H1 (cell line): ENCODE data around the gene RRAS2. TPM values are rescaled to one million over a fixed set of nuclear protein-coding genes. Genes with fewer than 3 reads are reported as not detected.

Source experiments
- CTCF ChIA-PET: fragments of 300-600 bp; sonication (Branson Sonifier 250); formaldehyde crosslinking; loops from one replicate; lab custom pipeline; 2021; ENCODE audit not compliant: partially characterized antibody; lab: Charles Lee
- POLR2A ChIA-PET: fragments of 300-600 bp; sonication (Branson Sonifier 250); formaldehyde crosslinking; loops from one replicate; lab custom pipeline; 2021; ENCODE audit warnings: inconsistent platforms; ENCODE audit not compliant: partially characterized antibody; lab: Charles Lee
- DNase-seq, 2 experiments: peaks; one replicate each; pipeline versions ENCODE4 v3.0.0 to v3.0.0-alpha.2; 2010 to 2022; ENCODE audit warnings: low spot score in 2 of 2, low read depth in 1 of 2, mixed read lengths in 1 of 2
- FAIRE-seq: peaks from 2 replicates; lab custom pipeline; 2011; peaks lifted over from hg19 to GRCh38; lab: Jason Lieb, UNC
- H2AFZ ChIP-seq: 2 replicates; pipeline ENCODE4 v1.8.1; 2012; ENCODE audit warnings: low read length, inconsistent platforms
- H2AK5ac ChIP-seq: 2 replicates; pipeline ENCODE4 v1.6.1; 2013; ENCODE audit warnings: low read depth, low read length
- H2BK120ac ChIP-seq: replicated peaks from 2 replicates; pipeline ENCODE3; 2013; ENCODE audit warnings: low read depth, low read length, inconsistent platforms
- H2BK12ac ChIP-seq: 2 replicates; pipeline ENCODE4 v1.6.1; 2013; ENCODE audit warnings: low read depth, low read length
- H2BK15ac ChIP-seq: 2 replicates; pipeline ENCODE4 v1.6.1; 2013; ENCODE audit warnings: low read length
- H2BK20ac ChIP-seq: 2 replicates; pipeline ENCODE4 v1.6.1; 2013; ENCODE audit warnings: low read length
- H2BK5ac ChIP-seq: 2 replicates; pipeline ENCODE4 v1.6.1; 2013; ENCODE audit warnings: low read depth, low read length
- H3K14ac ChIP-seq: 2 replicates; pipeline ENCODE4 v1.6.1; 2013; ENCODE audit warnings: inconsistent platforms; ENCODE audit not compliant: insufficient read length
- H3K18ac ChIP-seq: 2 replicates; pipeline ENCODE4 v1.6.1; 2013; ENCODE audit warnings: low read length; ENCODE audit errors: extremely low read depth
- H3K23ac ChIP-seq: 2 replicates; pipeline ENCODE4 v1.6.1; 2013; ENCODE audit warnings: inconsistent platforms; ENCODE audit not compliant: insufficient read length
- H3K23me2 ChIP-seq: 2 replicates; pipeline ENCODE4 v1.6.1; 2013; ENCODE audit warnings: low read depth, low read length
- H3K27ac ChIP-seq: 2 replicates; pipeline ENCODE4 v1.6.1; 2011; ENCODE audit warnings: low read depth, low read length, inconsistent platforms
- H3K27me3 ChIP-seq, 4 experiments: replicated peaks in 1 of 4; 1 replicate in 1 of 4; 2 replicates in 3 of 4; pipeline versions ENCODE4 v1.6.1 to v1.8.1; 2011 to 2013; ENCODE audit warnings: low read length in 3 of 4, mild to moderate bottlenecking in 3 of 4, inconsistent platforms in 2 of 4, mixed read lengths in 2 of 4, moderate library complexity in 1 of 4; ENCODE audit not compliant: control insufficient read depth in 3 of 4, insufficient read depth in 3 of 4; ENCODE audit errors: extremely low read depth in 1 of 4
- H3K36me3 ChIP-seq, 4 experiments: 2 replicates each; pipeline versions ENCODE4 v1.6.1 to v1.8.1; 2011 to 2013; ENCODE audit warnings: mild to moderate bottlenecking in 4 of 4, low read length in 3 of 4, moderate library complexity in 2 of 4, control low read depth in 1 of 4, inconsistent platforms in 1 of 4; ENCODE audit not compliant: insufficient read depth in 4 of 4, control insufficient read depth in 2 of 4
- H3K4ac ChIP-seq: replicated peaks from 2 replicates; pipeline ENCODE3; 2013; ENCODE audit warnings: low read length, low read depth, mixed read lengths, inconsistent platforms; ENCODE audit not compliant: insufficient read length
- H3K4me1 ChIP-seq, 4 experiments: replicated peaks in 1 of 4; 1 replicate in 1 of 4; 2 replicates in 3 of 4; pipeline versions ENCODE4 v1.6.1 to v1.8.1; 2011 to 2013; ENCODE audit warnings: low read length in 3 of 4, inconsistent platforms in 2 of 4, mixed read lengths in 1 of 4; ENCODE audit not compliant: insufficient read depth in 4 of 4, control insufficient read depth in 3 of 4
- H3K4me2 ChIP-seq, 2 experiments: 2 replicates each; pipeline versions ENCODE4 v1.6.1 to v1.8.1; 2011 to 2013; ENCODE audit warnings: low read depth in 2 of 2, low read length in 2 of 2, control low read depth in 1 of 2, inconsistent platforms in 1 of 2, mild to moderate bottlenecking in 1 of 2; ENCODE audit not compliant: insufficient read depth in 1 of 2
- H3K4me3 ChIP-seq, 4 experiments: fragments of 200-600, 300-600 bp in 1 of 4; sonication (generic), shearing (Covaris generic), sonication (Bioruptor Twin) in 1 of 4; 2 replicates each; pipeline versions ENCODE4 v1.5.1 to v1.8.1; 2011 to 2016; ENCODE audit warnings: low read length in 4 of 4, low read depth in 3 of 4, control low read depth in 2 of 4, inconsistent platforms in 2 of 4, mild to moderate bottlenecking in 2 of 4, mixed read lengths in 1 of 4, moderate library complexity in 1 of 4; ENCODE audit not compliant: insufficient read depth in 2 of 4; ENCODE audit errors: extremely low read depth in 1 of 4
- H3K56ac ChIP-seq: replicated peaks from 2 replicates; pipeline ENCODE3; 2013; ENCODE audit warnings: low read depth, mild to moderate bottlenecking, mixed read lengths, low read length, inconsistent platforms; ENCODE audit not compliant: insufficient read length
- H3K79me1 ChIP-seq: 2 replicates; pipeline ENCODE4 v1.6.1; 2013; ENCODE audit warnings: low read depth, low read length, control low read depth
- H3K79me2 ChIP-seq, 2 experiments: 2 replicates each; pipeline versions ENCODE4 v1.6.1 to v1.8.1; 2012 to 2013; ENCODE audit warnings: low read length in 2 of 2, mild to moderate bottlenecking in 2 of 2, inconsistent platforms in 1 of 2; ENCODE audit not compliant: insufficient read depth in 2 of 2, control insufficient read depth in 1 of 2
- H3K9ac ChIP-seq, 4 experiments: replicated peaks in 1 of 4; 1 replicate in 1 of 4; 2 replicates in 3 of 4; pipeline versions ENCODE4 v1.6.1 to v1.8.1; 2011 to 2013; ENCODE audit warnings: low read depth in 3 of 4, low read length in 3 of 4, control low read depth in 2 of 4, mild to moderate bottlenecking in 2 of 4, moderate library complexity in 2 of 4, inconsistent platforms in 1 of 4; ENCODE audit errors: extremely low read depth in 1 of 4
- H3K9me3 ChIP-seq, 2 experiments: 2 replicates each; pipeline versions ENCODE4 v1.6.1 to v1.8.1; 2012 to 2013; ENCODE audit warnings: mild to moderate bottlenecking in 2 of 2, moderate library complexity in 2 of 2, control low read depth in 1 of 2, inconsistent platforms in 1 of 2, low read depth in 1 of 2, low read length in 1 of 2, mixed read lengths in 1 of 2; ENCODE audit not compliant: insufficient read depth in 2 of 2
- H4K20me1 ChIP-seq, 2 experiments: replicated peaks in 1 of 2; 2 replicates each; pipeline versions ENCODE3 to v1.8.1; 2011 to 2013; ENCODE audit warnings: inconsistent platforms in 2 of 2, low read length in 2 of 2, mild to moderate bottlenecking in 1 of 2; ENCODE audit not compliant: insufficient read depth in 2 of 2, control insufficient read depth in 1 of 2
- H4K5ac ChIP-seq: 2 replicates; pipeline ENCODE4 v1.6.1; 2013; ENCODE audit warnings: low read length, low read depth, mixed read lengths, inconsistent platforms; ENCODE audit not compliant: insufficient read length
- H4K8ac ChIP-seq: 2 replicates; pipeline ENCODE4 v1.8.0; 2013; ENCODE audit warnings: mild to moderate bottlenecking, moderate library complexity, low read length, inconsistent platforms; ENCODE audit not compliant: insufficient read depth; ENCODE audit errors: extremely low read depth
- H4K91ac ChIP-seq: replicated peaks from 2 replicates; pipeline ENCODE3; 2013; ENCODE audit warnings: low read length, mixed read lengths, inconsistent platforms; ENCODE audit not compliant: insufficient read length
- CREB1 ChIP-seq: IDR thresholded peaks from 2 replicates; pipeline ENCODE4 v1.6.1; 2012; ENCODE audit warnings: inconsistent platforms
- JUND ChIP-seq: IDR thresholded peaks from 2 replicates; pipeline ENCODE4 v1.6.1; 2011; ENCODE audit warnings: mild to moderate bottlenecking, improper control_type of control experiment, low read length
- KDM1A ChIP-seq: fragments of 200-600, 300-600 bp; sonication (generic); IDR thresholded peaks from 2 replicates; pipeline ENCODE4 v1.7.1; 2016; ENCODE audit warnings: mild to moderate bottlenecking, low read length, borderline replicate concordance
- PHF8 ChIP-seq: fragments of 200-600 bp; sonication (generic); conservative IDR thresholded peaks from 2 replicates; pipeline ENCODE4 v1.7.1; 2012; ENCODE audit warnings: low read depth, mild to moderate bottlenecking, inconsistent platforms, low read length, moderate library complexity
- RBBP5 ChIP-seq: IDR thresholded peaks from 2 replicates; pipeline ENCODE4 v1.7.1; 2012; ENCODE audit warnings: low read depth, mild to moderate bottlenecking, inconsistent platforms, low read length, moderate library complexity, borderline replicate concordance
- SIRT6 ChIP-seq: IDR thresholded peaks from one replicate; pipeline ENCODE4 v1.7.1; 2012; ENCODE audit warnings: low read length, inconsistent platforms
- SP4 ChIP-seq: IDR thresholded peaks from 2 replicates; pipeline ENCODE4 v1.6.1; 2012; ENCODE audit warnings: low read length, inconsistent platforms
- SUZ12 ChIP-seq: fragments of 200-600 bp; sonication (generic); IDR thresholded peaks from 2 replicates; pipeline ENCODE4 v1.6.1; 2012; ENCODE audit warnings: mild to moderate bottlenecking, inconsistent platforms, low read length, moderate library complexity, mixed read lengths
- TAF1 ChIP-seq: IDR thresholded peaks from 2 replicates; pipeline ENCODE4 v1.6.1; 2011; ENCODE audit warnings: mild to moderate bottlenecking, low read depth, low read length
- TBP ChIP-seq: IDR thresholded peaks from 2 replicates; pipeline ENCODE4 v1.6.1; 2011; ENCODE audit warnings: low read depth, low read length, improper control_type of control experiment
- TEAD4 ChIP-seq: IDR thresholded peaks from 2 replicates; pipeline ENCODE4 v1.6.1; 2012; ENCODE audit warnings: low read depth, low read length, inconsistent platforms, mixed read lengths
- WGBS, 2 experiments: shearing (Covaris generic) in 1 of 2; methylation state at CpG; one replicate each; pipeline versions ENCODE4 v1.1.6 to v1.1.7; 2013 to 2015; ENCODE audit warnings: low lambda C conversion rate in 2 of 2, mixed read lengths in 2 of 2, inconsistent platforms in 1 of 2, low coverage in 1 of 2, missing lambda C conversion rate in 1 of 2; ENCODE audit not compliant: insufficient replicate concordance in 2 of 2, insufficient coverage in 1 of 2, insufficient read length in 1 of 2; ENCODE audit errors: extremely low coverage in 1 of 2, missing lambda C conversion rate in 1 of 2; 5-methylcytosine and 5-hydroxymethylcytosine counted together
- polyA plus RNA-seq, 7 experiments: library from polyadenylated mRNA; depleted of rRNA in 3 of 7; stranded (reverse) in 5 of 7; unstranded in 2 of 7; fragments of >200 nt in 5 of 7; fragments of 200-250 nt in 2 of 7; gene quantifications; 1 replicate in 5 of 7; 2 replicates in 1 of 7; 4 replicates in 1 of 7; pipeline versions ENCODE4 v1.2.1 to v1.2.3, GENCODE V29; 2011 to 2013; ENCODE audit warnings: missing spikeins in 2 of 7, mixed read lengths in 2 of 7
- total RNA-seq: library from RNA; stranded (reverse); fragmentation: NEBNext Ultra II Directional; extraction: Animal tissue kit (Norgen Biotek cat#: 25700); gene quantifications from 2 replicates; pipeline ENCODE4 v1.2.1, GENCODE V29; 2021
- TF ChIP-seq, protein P1 (sequence below): IDR thresholded peaks from 2 replicates; pipeline ENCODE4 v1.6.1; 2011; ENCODE audit warnings: low read depth, mild to moderate bottlenecking, low read length; ENCODE audit not compliant: insufficient read depth
- TF ChIP-seq, protein P2 (sequence below), 3 experiments: IDR thresholded peaks; 1 replicate in 2 of 3; 2 replicates in 1 of 3; pipeline versions ENCODE4 v1.5.1 to v1.6.1; 2011; ENCODE audit warnings: low read length in 3 of 3, mild to moderate bottlenecking in 3 of 3, inconsistent platforms in 2 of 3, low read depth in 1 of 3, moderate library complexity in 1 of 3; ENCODE audit not compliant: insufficient read depth in 1 of 3; ENCODE audit errors: control extremely low read depth in 1 of 3

The RRAS2 gene
- total and polyA plus RNA-seq, 2 of the 8 experiments (the other 6 are each of a cell fraction or from before 2014, with no cell fraction given), result 72.3 to 234 TPM

DNA sequence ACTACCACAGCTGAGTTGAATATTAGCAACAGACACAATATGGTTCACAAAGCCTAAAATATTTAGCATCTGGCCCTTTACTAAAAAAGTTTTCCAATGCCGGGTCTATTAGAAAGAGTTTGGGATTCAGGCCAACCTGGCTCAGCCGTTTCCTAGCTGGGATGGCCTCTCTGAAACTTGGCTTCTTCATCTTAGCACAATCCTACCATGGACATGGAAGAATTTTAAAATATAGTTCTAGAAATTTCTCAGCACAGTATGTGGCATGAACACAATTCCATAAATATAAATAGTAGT, 103.8 kb downstream of the RRAS2 start:
- H3K14ac ChIP-seq, result no peak overlapping the region
- FAIRE-seq (no peak), DNase-seq (no peak)
- no peaks in the 10 kb centered on the region for H3K9me3 ChIP-seq
- H3K23me2 ChIP-seq, result no peaks in the 10 kb centered on the region
- H2BK12ac ChIP-seq, result no peak overlapping the region
- H3K79me2 ChIP-seq, result no peaks in the 10 kb centered on the region
- ChIA-PET CTCF (interaction anchor here (0.6 kb wide), 2 partner anchors 204 to 236 kb away, joined by 5 read pairs; no protein-coding TSS in a partner anchor), POLR2A (no interaction called here)
- no peak overlapping the region for H3K9ac ChIP-seq
- H2BK120ac ChIP-seq, result no peak overlapping the region
- H2BK5ac ChIP-seq, result no peak overlapping the region
- H3K4me3 ChIP-seq, result no peak overlapping the region
- no peak overlapping the region for H3K4me2 ChIP-seq
- H4K5ac ChIP-seq, result no peak overlapping the region
- H3K36me3 ChIP-seq, result no peaks in the 10 kb centered on the region
- H4K8ac ChIP-seq, result no peak overlapping the region
- no peak overlapping the region for H3K56ac ChIP-seq
- WGBS, 2 experiments, result 39% methylated on average over 2 of the region's 2 CpGs; no CpG with 5 or more reads in 1 of the 2 experiments
- no peak overlapping the region for H3K27ac ChIP-seq
- no peak overlapping the region for H3K18ac ChIP-seq
- no peak overlapping the region for H2AK5ac ChIP-seq
- H2AFZ ChIP-seq, result no peak overlapping the region
- no peak overlapping the region for H3K23ac ChIP-seq
- H3K79me1 ChIP-seq, result no peaks in the 10 kb centered on the region
- H3K27me3 ChIP-seq, result no peaks in the 10 kb centered on the region
- no peak overlapping the region for H3K4ac ChIP-seq
- H2BK15ac ChIP-seq, result no peak overlapping the region
- no peaks in the 10 kb centered on the region for H4K20me1 ChIP-seq
- no peaks in the 10 kb centered on the region; a peak in 1 of 7 replicates for H3K4me1 ChIP-seq
- H4K91ac ChIP-seq, result no peak overlapping the region
- H2BK20ac ChIP-seq, result no peak overlapping the region
- TF ChIP-seq CREB1 (no peak), PHF8 (no peak), TAF1 (no peak), SUZ12 (no peak), JUND (no peak), RBBP5 (no peak), KDM1A (no peak), SP4 (no peak), TBP (no peak), TEAD4 (no peak), SIRT6 (no peak)
- TF ChIP-seq, protein P1, sequence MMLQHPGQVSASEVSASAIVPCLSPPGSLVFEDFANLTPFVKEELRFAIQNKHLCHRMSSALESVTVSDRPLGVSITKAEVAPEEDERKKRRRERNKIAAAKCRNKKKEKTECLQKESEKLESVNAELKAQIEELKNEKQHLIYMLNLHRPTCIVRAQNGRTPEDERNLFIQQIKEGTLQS, result no peak
- TF ChIP-seq, protein P2, sequence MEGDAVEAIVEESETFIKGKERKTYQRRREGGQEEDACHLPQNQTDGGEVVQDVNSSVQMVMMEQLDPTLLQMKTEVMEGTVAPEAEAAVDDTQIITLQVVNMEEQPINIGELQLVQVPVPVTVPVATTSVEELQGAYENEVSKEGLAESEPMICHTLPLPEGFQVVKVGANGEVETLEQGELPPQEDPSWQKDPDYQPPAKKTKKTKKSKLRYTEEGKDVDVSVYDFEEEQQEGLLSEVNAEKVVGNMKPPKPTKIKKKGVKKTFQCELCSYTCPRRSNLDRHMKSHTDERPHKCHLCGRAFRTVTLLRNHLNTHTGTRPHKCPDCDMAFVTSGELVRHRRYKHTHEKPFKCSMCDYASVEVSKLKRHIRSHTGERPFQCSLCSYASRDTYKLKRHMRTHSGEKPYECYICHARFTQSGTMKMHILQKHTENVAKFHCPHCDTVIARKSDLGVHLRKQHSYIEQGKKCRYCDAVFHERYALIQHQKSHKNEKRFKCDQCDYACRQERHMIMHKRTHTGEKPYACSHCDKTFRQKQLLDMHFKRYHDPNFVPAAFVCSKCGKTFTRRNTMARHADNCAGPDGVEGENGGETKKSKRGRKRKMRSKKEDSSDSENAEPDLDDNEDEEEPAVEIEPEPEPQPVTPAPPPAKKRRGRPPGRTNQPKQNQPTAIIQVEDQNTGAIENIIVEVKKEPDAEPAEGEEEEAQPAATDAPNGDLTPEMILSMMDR (IDR thresholded peaks at IDR 0.05; ENCODE audit: control extremely low read depth in 1 of 3, insufficient read depth in 1 of 3, low read depth in 1 of 3, low read length in 3 of 3), result no peak
